Measurements from ENCODE around the gene IGFLR1. TPM values are rescaled to one million over a fixed set of nuclear protein-coding genes. Genes with fewer than 3 reads are reported as not detected.

Gene IGFLR1
- total RNA-seq, 1 donor from 2014 or later, result 1.8 TPM

DNA sequence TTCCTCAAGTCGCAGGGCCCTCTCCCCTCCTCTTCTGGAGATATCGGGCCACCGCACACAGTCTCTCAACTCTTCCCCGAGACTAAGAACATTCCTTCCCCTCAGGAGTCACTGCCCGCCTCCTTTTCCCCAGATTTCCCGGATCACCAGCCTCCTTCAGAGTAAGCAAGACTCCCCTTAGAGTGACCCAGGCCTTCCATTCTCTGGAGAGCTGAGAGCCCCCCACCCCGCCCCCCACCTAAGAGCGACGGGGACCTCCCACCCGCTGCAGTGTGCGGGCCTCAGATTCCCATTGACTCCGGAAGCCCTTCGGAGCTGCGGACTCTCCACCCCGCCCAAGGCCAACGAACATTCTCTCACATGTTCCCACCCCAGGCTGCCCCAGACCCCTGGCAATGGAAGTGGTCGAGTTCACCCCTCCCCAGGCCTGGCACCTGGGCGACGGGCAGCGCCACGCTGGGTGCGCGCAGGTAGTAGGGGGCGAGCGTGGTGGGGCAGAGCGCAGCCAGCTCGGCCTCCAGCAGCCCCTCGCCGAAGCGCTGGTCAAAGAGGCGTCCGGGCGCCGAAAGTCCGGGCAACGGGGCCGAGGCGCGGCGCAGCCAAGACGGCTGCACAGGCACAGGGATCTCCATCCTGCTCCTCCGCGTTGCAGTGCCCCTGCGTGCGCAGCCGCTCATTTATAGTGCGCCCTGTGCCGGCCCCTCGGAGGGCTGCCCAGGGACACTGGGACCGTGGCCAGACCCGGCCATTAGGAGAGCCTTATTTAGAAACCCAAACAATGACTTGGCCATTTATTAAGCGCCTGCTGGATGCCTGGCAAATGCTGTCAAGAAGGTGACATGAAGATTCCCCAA lies 14.4 kb upstream of the IGFLR1 start, which contains the start of gene HSPB6:
Gene HSPB6, minus strand, starts transcription at position 653 of the 854 bp plus-strand sequence. Its CDS starts 21 bp downstream, at position 632.
- no peak for DNase-seq (ENCODE audit: low read depth, low spot score)

DNA sequence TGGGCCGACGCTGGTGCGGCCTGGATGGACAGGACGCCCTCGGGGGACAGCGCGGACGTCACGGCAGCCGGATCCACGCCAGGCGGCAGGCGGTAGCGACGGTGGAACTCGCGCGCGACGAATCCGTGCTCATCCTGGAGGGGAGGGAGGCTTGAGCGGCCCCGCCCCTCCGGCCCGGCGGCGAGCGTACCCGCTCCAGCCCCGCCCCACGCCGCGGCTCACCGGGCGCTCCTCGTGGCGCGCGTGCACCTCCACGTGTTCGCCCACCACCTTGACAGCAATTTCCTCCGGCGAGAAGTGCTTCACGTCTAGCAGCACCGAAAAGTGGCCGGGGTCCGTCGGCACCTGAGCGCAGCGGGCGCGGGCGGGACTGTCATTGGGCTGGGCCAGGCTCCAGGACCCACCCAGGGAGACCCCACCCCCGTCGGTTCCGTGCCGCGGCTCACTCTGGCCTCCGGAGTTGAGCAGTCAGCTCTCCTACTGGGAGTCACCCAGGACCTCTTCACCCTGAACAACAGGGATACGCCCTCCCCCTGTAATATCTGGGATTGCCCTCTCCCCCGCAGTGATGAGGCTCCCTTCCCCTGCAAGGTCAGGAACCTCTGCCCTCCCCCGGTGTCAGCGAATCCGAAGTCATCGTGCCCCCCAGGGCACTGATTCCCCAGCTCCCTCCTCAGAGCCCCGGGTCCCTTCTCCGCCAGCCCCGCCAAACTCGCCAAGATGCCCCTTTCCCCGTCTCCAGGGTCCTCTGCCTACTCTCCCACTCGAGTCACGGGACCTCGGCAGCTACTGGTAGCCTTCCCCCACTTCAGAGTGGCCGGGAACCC lies 13.5 kb upstream of the IGFLR1 start:
- DNase-seq (ENCODE audit: low read depth, low spot score), result no peak

DNA sequence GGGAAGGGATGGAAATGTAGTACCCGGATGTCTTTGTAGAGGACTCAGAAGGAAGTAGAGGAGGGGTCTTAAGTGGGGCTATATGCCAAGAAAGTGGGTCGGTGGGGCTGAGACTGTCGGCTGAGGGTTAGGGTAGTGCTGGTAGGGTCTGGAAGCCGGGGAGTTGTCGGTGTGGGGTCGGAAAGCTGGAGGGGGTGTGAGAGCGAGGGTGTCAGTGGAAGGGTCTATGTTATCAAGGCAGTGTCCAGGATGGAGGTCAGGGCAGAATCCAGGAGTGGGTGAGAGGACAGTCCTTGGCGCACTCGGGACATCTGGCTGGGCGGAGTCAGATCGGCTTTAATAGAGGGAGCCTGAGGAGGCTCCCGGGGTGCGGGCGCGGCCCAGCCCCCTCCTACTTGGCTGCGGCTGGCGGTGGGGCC lies 12.9 kb upstream of the IGFLR1 start:
- DNase-seq (ENCODE audit: low read depth, low spot score), result no peak

- DNase-seq (ENCODE audit: low read depth, low spot score), result no peak
These were observed 12.3 kb upstream of the IGFLR1 start for GRCh38 chr19:35754370-35755130.

- DNase-seq (ENCODE audit: low read depth, low spot score), result no peak
These were observed 11.6 kb upstream of the IGFLR1 start for GRCh38 chr19:35753634-35754369.

GRCh38 chr19:35752746-35753350 lies 10.6 kb upstream of the IGFLR1 start:
- no peak for DNase-seq (ENCODE audit: low read depth, low spot score)

DNA sequence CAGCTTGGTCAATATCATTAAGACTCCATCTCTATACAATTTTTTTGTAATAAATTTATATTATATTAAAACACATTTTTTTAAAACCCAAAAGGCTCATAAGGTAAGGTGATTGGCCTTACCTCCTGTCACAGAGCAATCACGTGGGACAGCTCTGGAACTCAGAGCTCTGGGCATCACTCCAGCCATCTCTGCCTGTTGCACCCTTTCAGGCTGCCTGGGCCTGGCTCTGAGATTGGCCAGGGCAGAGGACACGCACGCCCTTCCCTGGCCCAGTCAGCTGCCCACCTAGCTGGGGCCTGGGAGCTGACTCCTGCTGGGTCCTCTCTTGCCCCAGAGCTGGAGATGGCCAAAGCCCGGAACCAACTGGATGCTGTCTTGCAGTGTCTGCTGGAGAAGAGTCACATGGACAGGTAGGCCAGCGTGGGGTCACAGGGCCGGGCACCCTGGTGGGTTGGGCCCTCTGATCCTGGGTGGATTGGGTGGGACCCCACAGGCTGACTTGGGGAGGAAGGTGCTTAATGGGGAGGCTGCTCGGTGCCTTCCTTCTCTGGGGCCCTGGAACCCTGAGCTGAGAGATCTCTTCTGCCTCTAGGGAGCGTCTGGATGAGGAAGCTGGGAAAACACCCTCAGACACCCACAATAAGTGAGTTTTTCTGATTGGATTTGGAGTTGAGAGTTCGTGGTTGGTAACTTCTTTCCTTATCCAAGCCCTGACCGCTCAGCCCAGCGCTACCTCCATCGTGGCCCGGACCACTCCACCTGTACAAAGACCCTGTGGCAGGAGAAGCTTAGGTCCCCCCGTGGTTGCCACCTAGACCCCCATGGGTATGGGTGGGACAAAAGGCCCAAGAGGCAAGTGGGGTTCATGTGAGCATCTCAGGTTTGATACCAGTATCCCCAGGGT lies 9.8 kb upstream of the IGFLR1 start:
- no peak for DNase-seq (ENCODE audit: low read depth, low spot score)

DNA sequence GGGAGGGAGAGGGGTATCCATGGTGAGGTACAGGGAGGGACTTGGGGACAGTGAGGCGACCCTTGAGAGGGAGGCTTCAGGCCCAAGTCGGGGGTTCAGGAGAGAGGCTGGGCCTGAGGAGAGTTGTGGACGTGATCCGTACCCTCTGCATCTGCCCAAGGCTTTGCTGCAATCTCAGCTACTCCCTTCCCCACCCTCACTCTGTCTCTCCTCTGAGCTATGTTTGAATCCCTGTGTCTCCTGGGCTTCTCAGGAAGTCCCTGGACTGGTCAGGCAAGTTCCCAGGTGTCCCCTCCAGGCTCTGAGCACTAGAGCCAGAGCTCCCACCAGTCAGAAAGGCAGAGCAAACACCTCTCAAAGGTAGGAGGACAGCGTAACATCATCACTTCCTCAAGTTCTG lies 7.9 kb upstream of the IGFLR1 start:
- no peak for DNase-seq (ENCODE audit: low read depth, low spot score)

DNA sequence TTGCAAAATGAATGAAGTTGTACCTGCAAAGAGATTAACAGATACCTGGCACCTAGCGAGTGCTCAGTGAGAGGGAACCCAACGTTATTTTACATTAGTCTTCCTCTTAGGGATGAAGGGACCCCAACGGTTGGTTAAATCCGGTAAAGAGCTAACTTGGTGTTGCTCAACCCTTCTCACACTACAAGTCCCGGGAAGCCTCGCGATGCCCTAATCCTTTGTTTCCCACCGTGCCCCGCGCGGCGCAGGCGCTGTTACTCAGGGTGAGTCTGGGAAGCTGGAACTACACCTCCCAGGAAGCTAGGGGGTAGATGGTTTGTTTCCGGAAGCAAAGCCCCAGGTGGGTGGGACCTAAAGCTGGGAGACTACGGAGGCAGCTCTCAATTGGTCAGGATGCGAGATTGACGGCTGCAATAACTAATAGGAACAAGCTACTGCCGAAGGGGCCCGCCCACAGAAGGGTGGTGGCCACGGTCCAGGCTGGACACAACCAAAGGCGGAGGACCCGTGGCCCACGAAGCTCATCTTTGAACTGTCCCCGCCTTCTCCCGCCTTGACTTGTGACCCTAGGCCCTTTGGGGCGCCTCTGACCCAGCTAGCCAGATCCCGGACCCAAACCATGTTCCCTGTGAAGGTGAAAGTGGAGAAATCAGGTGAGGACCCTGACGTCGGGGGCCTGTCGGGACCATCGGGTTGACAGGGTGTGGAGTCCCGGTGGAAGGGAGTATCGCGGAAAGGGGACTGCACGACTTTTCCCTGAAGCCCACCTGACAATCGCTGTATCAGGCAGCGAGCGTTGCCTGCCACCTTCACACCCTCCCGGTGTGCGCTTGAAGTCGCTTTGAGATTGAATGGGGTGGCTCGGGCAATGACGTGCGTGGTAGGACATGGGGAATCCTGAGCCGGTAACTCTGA lies 6.1 kb upstream of the IGFLR1 start, which contains the start of gene LIN37:
Gene LIN37, plus strand, starts transcription at position 471 of the 915 bp plus-strand sequence. Its CDS starts 149 bp downstream, at position 620.
- peak; percentile 96 for DNase-seq (ENCODE audit: low read depth, low spot score)

- no peak for DNase-seq (ENCODE audit: low read depth, low spot score)
These were observed 4.3 kb upstream of the IGFLR1 start for GRCh38 chr19:35746531-35746930.

- no peak for DNase-seq (ENCODE audit: low read depth, low spot score)
These were observed 3.8 kb upstream of the IGFLR1 start for GRCh38 chr19:35746087-35746462.

- peak; percentile 98 for DNase-seq (ENCODE audit: low read depth, low spot score)
These were observed 3.3 kb upstream of the IGFLR1 start, which contains the start of the genes PSENEN and U2AF1L4 for GRCh38 chr19:35745328-35746086. PSENEN (plus strand) TSS chr19:35745651; CDS start chr19:35745931, 280 bp downstream. U2AF1L4 (minus strand) TSS chr19:35745418; CDS start chr19:35745391, 27 bp downstream.

DNA sequence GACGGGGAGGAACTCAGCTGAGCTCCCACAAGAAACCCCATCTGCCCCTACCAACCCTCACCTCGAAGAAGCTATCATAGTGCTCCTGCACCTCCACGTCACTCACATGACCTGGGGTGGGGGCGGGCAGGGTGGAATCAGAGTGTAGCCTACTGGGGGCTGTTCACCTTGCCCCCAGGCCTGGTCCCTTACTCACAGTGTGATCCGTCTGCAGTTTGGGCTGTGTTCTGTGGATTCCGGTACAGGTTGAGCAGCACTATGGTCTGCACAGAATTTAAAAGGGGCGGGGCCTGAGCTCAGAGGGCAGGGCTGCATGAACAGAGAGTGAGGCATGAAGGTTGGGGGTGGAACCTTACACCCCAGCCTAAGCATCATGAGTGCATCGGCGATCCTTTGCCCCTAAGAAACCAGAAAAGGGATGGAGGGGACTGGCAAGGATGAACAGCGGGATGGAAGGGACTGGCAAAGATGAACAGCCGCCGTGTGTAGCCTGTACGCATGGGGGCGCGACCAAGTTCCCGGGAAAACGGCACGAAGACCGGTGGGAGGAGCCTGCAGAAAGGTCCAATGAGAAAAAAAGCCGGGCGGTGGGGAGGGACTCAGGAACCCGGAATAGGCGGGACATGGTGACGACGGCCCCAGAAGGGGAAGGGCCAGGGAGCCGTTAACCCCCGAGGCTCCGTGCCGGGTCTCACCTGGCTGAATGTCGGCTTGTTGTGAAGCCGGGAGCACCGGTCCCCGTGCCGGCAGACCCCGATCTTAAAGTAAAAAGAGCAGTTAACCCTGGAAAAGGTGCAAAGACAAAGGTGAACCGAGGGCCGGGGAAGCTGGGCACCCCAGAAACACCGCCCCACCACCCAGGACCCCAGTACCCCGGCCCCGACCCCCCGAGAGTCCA lies 2.4 kb upstream of the IGFLR1 start:
- peak; percentile 85 for DNase-seq (ENCODE audit: low read depth, low spot score)

GRCh38 chr19:35743640-35744429 lies 1.6 kb upstream of the IGFLR1 start:
- DNase-seq (ENCODE audit: low read depth, low spot score), result no peak

DNA sequence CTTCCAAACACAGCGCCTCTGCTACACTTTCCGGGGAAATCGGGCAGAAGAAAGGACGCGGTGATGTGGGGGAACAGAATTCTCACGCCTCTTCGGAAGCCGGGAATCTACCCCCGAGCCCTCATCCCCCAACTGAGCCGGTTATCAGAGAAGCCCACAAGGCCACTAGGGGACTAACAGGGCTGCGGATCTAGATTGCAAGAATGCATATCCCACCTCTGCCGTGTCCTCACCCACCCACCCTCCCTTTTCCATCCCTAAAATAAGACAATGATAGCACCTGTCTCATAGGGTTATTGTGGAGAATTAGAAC lies 1.1 kb downstream of the IGFLR1 start:
- DNase-seq (ENCODE audit: low read depth, low spot score), result no peak
